ENCODE results near the gene ATXN2. TPM values are rescaled to one million over a fixed set of nuclear protein-coding genes. Genes with fewer than 3 reads are reported as not detected.

ATXN2 gene
- total RNA-seq, 1 experiment from 2014 or later, result 56.3 TPM

GRCh38 chr12:111607239-111607638, 8.1 kb upstream of the ATXN2 start (continued):
- TF ChIP-seq ZNF263 (CRISPR knock-in tag; IDR thresholded peaks at IDR 0.05; ENCODE audit: low read depth) (no peak), USF2 (CRISPR knock-in tag; IDR thresholded peaks at IDR 0.05) (no peak), ZNF425 (CRISPR knock-in tag; conservative IDR thresholded peaks at IDR 0.05) (no peak), NR2C2 (CRISPR knock-in tag; IDR thresholded peaks at IDR 0.05) (no peak), NR3C1 (CRISPR knock-in tag; conservative IDR thresholded peaks at IDR 0.05; ENCODE audit: low read depth) (no peak)

- TF ChIP-seq CDX4 (CRISPR knock-in tag; IDR thresholded peaks at IDR 0.05; ENCODE audit: borderline replicate concordance) (no peak), ZNF425 (CRISPR knock-in tag; conservative IDR thresholded peaks at IDR 0.05) (no peak), ZNF219 (CRISPR knock-in tag; IDR thresholded peaks at IDR 0.05; ENCODE audit: borderline replicate concordance) (no peak), RORB (CRISPR knock-in tag; IDR thresholded peaks at IDR 0.05) (no peak), OVOL2 (CRISPR knock-in tag; IDR thresholded peaks at IDR 0.05; ENCODE audit: borderline replicate concordance) (no peak), HMGA2 (CRISPR knock-in tag; IDR thresholded peaks at IDR 0.05) (no peak), SMAD4 (CRISPR knock-in tag; IDR thresholded peaks at IDR 0.05) (no peak)
- Mint-ChIP-seq H3K4me3 (no peak overlapping the region), H3K9me3 (peaks cover 9% of the 10 kb centered on the region), H3K27ac (no peak overlapping the region), H3K36me3 (no peaks in the 10 kb centered on the region), H3K27me3 (ENCODE audit: low read depth) (no peaks in the 10 kb centered on the region), H3K4me1 (no peaks in the 10 kb centered on the region)
- POLR2A ChIA-PET, result no interaction called here
- CTCF ChIA-PET, result interaction anchor here (0.7 to 1.1 kb wide), 2 partner anchors 11 to 38 kb away, joined by 3 read pairs; no protein-coding TSS in a partner anchor
- no peak for ATAC-seq
- DNase-seq (ENCODE audit: low spot score), result no peak
Observed at GRCh38 chr12:111606767-111607230, 7.7 kb upstream of the ATXN2 start.

- H3K4me3 Mint-ChIP-seq, result no peak overlapping the region
- ChIA-PET POLR2A (no interaction called here), CTCF (interaction anchor here (1.1 kb wide), 1 partner anchor 11 kb away, joined by 3 read pairs; no protein-coding TSS in a partner anchor)
- DNase-seq (ENCODE audit: low spot score) (no peak), ATAC-seq (no peak)
- no peak overlapping the region for H3K27ac Mint-ChIP-seq
- peaks cover 9% of the 10 kb centered on the region for H3K9me3 Mint-ChIP-seq
- H3K27me3 Mint-ChIP-seq (ENCODE audit: low read depth), result no peaks in the 10 kb centered on the region
- H3K36me3 Mint-ChIP-seq, result no peaks in the 10 kb centered on the region
- H3K4me1 Mint-ChIP-seq, result no peaks in the 10 kb centered on the region
- TF ChIP-seq ZBTB43 (CRISPR knock-in tag; IDR thresholded peaks at IDR 0.05), result no peak
- no peak for TF ChIP-seq MLX (CRISPR knock-in tag; IDR thresholded peaks at IDR 0.05)
- no peak for TF ChIP-seq NR1H2 (CRISPR knock-in tag; IDR thresholded peaks at IDR 0.05)
- TF ChIP-seq ARID4B (CRISPR knock-in tag; IDR thresholded peaks at IDR 0.05; ENCODE audit: borderline replicate concordance), result no peak
- TF ChIP-seq E2F4 (CRISPR knock-in tag; IDR thresholded peaks at IDR 0.05; ENCODE audit: borderline replicate concordance, low read depth), result no peak
Observed at GRCh38 chr12:111605911-111606766, 7.0 kb upstream of the ATXN2 start.

Data from WTC11 (cell line).